ENCODE results near the gene NMNAT2. TPM values are rescaled to one million over a fixed set of nuclear protein-coding genes. Genes with fewer than 3 reads are reported as not detected.

NMNAT2 gene
- polyA plus RNA-seq, 4 donors = 0.34 to 2.3 TPM; not detected in 2

- H3K27ac ChIP-seq (ENCODE audit: low read depth in 1 of 3, low read length in 2 of 3) = peak overlapping the region in 2 of 3 donors; percentile 59 to 84
- no peaks in the 10 kb centered on the region for H3K27me3 ChIP-seq (ENCODE audit: control insufficient read depth in 3 of 3, insufficient read depth in 3 of 3, low read length in 3 of 3)
- H3K4me1 ChIP-seq (ENCODE audit: control insufficient read depth in 3 of 3, insufficient read depth in 2 of 3, low read depth in 1 of 3, low read length in 2 of 3) = peaks cover 0 to 48% (median 0%) of the 10 kb centered on the region in 3 donors
- peak overlapping the region in 1 of 3 donors; percentile 5 for H3K4me3 ChIP-seq (ENCODE audit: low read depth in 1 of 3, low read length in 3 of 3)
- DNase-seq (peak in 1 of 2 donors; percentile 75), FAIRE-seq (no peak)
- WGBS, 3 donors = 49 to 71% (median 65%) methylated on average over 15 of the region's 15 CpGs
- peaks cover 0 to 21% (median 0%) of the 10 kb centered on the region in 3 donors for H3K36me3 ChIP-seq (ENCODE audit: control insufficient read depth in 3 of 3, insufficient read depth in 2 of 3, low read depth in 1 of 3, low read length in 3 of 3)
- H3K9me3 ChIP-seq (ENCODE audit: control insufficient read depth in 2 of 2, insufficient read depth in 1 of 2, low read depth in 1 of 2, low read length in 1 of 2) = no peaks in the 10 kb centered on the region
These were observed 183.3 kb downstream of the NMNAT2 start for GRCh38 chr1:183234660-183235476.

DNA sequence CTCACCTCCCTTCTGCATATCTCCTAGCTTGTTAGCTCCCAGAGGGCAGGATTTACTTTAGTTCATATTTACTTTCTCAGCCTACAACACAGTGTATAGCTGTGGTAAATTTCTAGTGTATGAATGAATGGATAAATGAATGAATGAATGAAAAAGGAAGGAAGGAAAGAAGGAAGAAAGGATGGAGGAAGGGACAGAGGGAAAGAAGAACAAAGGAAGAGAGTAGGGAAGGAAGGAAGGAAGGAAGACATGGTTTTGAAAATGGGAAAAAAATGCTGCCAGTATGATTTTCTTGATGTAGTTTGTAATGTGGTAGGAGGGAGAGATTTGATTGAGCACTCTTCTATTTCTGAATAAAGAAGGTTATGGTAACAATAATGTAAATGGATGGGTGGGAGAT lies 185.1 kb downstream of the NMNAT2 start:
- no peak overlapping the region for H3K27ac ChIP-seq (ENCODE audit: low read depth in 1 of 3, low read length in 2 of 3)
- FAIRE-seq (no peak), DNase-seq (no peak)
- peaks cover 0 to 39% (median 0%) of the 10 kb centered on the region in 3 donors for H3K4me1 ChIP-seq (ENCODE audit: control insufficient read depth in 3 of 3, insufficient read depth in 2 of 3, low read depth in 1 of 3, low read length in 2 of 3)
- peaks cover 0 to 25% (median 0%) of the 10 kb centered on the region in 3 donors for H3K36me3 ChIP-seq (ENCODE audit: control insufficient read depth in 3 of 3, insufficient read depth in 2 of 3, low read depth in 1 of 3, low read length in 3 of 3)
- no peaks in the 10 kb centered on the region for H3K27me3 ChIP-seq (ENCODE audit: control insufficient read depth in 3 of 3, insufficient read depth in 3 of 3, low read length in 3 of 3)
- H3K4me3 ChIP-seq (ENCODE audit: low read depth in 1 of 3, low read length in 3 of 3) = no peak overlapping the region
- no peaks in the 10 kb centered on the region for H3K9me3 ChIP-seq (ENCODE audit: control insufficient read depth in 2 of 2, insufficient read depth in 1 of 2, low read depth in 1 of 2, low read length in 1 of 2)

DNA sequence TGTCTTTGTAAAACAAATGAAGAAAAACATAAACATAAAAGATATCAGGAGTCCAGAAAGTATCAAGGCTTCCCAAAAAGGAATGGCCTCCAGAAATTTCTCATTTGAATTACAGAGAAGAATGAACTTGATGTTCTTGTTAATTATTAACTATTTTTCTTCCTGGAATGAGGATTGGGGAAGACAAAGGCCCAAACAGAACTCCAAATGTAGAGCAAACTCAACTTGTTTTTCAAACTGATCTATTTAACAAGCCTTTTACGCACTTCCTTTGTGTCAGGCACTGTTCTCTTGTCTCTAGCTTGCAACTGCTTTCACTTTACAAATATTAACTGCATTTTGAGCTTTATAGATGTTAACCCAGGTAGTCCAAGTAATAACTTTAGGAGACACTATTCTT lies 186.6 kb downstream of the NMNAT2 start:
- H3K27me3 ChIP-seq (ENCODE audit: control insufficient read depth in 3 of 3, insufficient read depth in 3 of 3, low read length in 3 of 3) = no peaks in the 10 kb centered on the region
- H3K36me3 ChIP-seq (ENCODE audit: control insufficient read depth in 3 of 3, insufficient read depth in 2 of 3, low read depth in 1 of 3, low read length in 3 of 3) = peaks cover 0 to 30% (median 0%) of the 10 kb centered on the region in 3 donors
- DNase-seq = no peak
- H3K4me3 ChIP-seq (ENCODE audit: low read depth in 1 of 3, low read length in 3 of 3) = no peak overlapping the region
- H3K4me1 ChIP-seq (ENCODE audit: control insufficient read depth in 3 of 3, insufficient read depth in 2 of 3, low read depth in 1 of 3, low read length in 2 of 3) = peaks cover 0 to 31% (median 0%) of the 10 kb centered on the region in 3 donors
- H3K9me3 ChIP-seq (ENCODE audit: control insufficient read depth in 2 of 2, insufficient read depth in 1 of 2, low read depth in 1 of 2, low read length in 1 of 2) = no peaks in the 10 kb centered on the region
- no peak for FAIRE-seq
- WGBS, 3 donors = 88 to 98% (median 93%) methylated on average over 1 of the region's 1 CpG
- H3K27ac ChIP-seq (ENCODE audit: low read depth in 1 of 3, low read length in 2 of 3) = no peak overlapping the region

- no peaks in the 10 kb centered on the region for H3K9me3 ChIP-seq (ENCODE audit: control insufficient read depth in 2 of 2, insufficient read depth in 1 of 2, low read depth in 1 of 2, low read length in 1 of 2)
- no peak overlapping the region for H3K4me3 ChIP-seq (ENCODE audit: low read depth in 1 of 3, low read length in 3 of 3)
- H3K27ac ChIP-seq (ENCODE audit: low read depth in 1 of 3, low read length in 2 of 3) = no peak overlapping the region
- H3K27me3 ChIP-seq (ENCODE audit: control insufficient read depth in 3 of 3, insufficient read depth in 3 of 3, low read length in 3 of 3) = no peaks in the 10 kb centered on the region
- 83 to 92% (median 92%) methylated on average over 2 of the region's 2 CpGs for WGBS, 3 donors
- H3K4me1 ChIP-seq (ENCODE audit: control insufficient read depth in 3 of 3, insufficient read depth in 2 of 3, low read depth in 1 of 3, low read length in 2 of 3) = peaks cover 0 to 19% (median 0%) of the 10 kb centered on the region in 3 donors
- no peak for FAIRE-seq
- peaks cover 0 to 34% (median 0%) of the 10 kb centered on the region in 3 donors for H3K36me3 ChIP-seq (ENCODE audit: control insufficient read depth in 3 of 3, insufficient read depth in 2 of 3, low read depth in 1 of 3, low read length in 3 of 3)
- no peak for DNase-seq
These were observed 187.8 kb downstream of the NMNAT2 start for GRCh38 chr1:183230413-183230812.

DNA sequence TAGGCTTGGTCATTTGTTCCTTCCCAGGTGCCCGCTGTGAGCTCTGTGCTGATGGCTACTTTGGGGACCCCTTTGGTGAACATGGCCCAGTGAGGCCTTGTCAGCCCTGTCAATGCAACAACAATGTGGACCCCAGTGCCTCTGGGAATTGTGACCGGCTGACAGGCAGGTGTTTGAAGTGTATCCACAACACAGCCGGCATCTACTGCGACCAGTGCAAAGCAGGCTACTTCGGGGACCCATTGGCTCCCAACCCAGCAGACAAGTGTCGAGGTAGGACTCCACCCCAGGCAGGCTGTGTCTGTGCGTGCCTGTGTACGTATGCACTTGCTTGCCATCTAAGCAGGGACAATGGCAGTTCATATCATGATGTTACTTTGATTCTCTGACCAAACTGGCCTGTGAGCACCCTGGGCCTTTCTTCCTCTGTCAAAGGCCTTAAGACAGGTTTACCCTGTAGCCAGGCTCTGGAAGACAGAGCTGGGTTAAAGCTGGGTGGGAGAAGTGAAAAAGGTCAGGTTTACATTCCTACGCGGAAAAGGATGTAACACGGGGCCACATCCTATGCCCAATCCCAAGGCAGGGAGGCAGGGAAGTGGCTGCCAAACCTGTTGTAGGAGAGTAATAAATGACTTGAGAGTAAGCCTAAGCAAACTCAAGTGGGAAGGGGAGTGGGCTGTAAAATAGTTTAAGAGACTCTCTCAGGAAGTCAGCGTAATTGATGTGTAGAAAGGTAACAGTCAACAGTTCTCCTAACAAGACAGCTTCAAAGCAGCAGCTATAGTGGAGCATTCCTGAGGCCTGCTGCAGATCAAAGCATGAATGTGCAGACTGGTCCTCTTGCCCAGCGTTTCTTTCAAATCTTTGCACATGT lies 189.6 kb downstream of the NMNAT2 start:
- DNase-seq (no peak), FAIRE-seq (no peak)
- Histone ChIP-seq H3K36me3 (ENCODE audit: control insufficient read depth in 3 of 3, insufficient read depth in 2 of 3, low read depth in 1 of 3, low read length in 3 of 3) (peaks cover 0 to 37% (median 0%) of the 10 kb centered on the region in 3 donors), H3K4me3 (ENCODE audit: low read depth in 1 of 3, low read length in 3 of 3) (no peak overlapping the region), H3K9me3 (ENCODE audit: control insufficient read depth in 2 of 2, insufficient read depth in 1 of 2, low read depth in 1 of 2, low read length in 1 of 2) (no peaks in the 10 kb centered on the region), H3K27me3 (ENCODE audit: control insufficient read depth in 3 of 3, insufficient read depth in 3 of 3, low read length in 3 of 3) (no peaks in the 10 kb centered on the region), H3K4me1 (ENCODE audit: control insufficient read depth in 3 of 3, insufficient read depth in 2 of 3, low read depth in 1 of 3, low read length in 2 of 3) (peaks cover 0 to 5% (median 0%) of the 10 kb centered on the region in 3 donors), H3K27ac (ENCODE audit: low read depth in 1 of 3, low read length in 2 of 3) (no peak overlapping the region)
- WGBS, 3 donors = 87 to 92% (median 91%) methylated on average over 13 of the region's 13 CpGs

DNA sequence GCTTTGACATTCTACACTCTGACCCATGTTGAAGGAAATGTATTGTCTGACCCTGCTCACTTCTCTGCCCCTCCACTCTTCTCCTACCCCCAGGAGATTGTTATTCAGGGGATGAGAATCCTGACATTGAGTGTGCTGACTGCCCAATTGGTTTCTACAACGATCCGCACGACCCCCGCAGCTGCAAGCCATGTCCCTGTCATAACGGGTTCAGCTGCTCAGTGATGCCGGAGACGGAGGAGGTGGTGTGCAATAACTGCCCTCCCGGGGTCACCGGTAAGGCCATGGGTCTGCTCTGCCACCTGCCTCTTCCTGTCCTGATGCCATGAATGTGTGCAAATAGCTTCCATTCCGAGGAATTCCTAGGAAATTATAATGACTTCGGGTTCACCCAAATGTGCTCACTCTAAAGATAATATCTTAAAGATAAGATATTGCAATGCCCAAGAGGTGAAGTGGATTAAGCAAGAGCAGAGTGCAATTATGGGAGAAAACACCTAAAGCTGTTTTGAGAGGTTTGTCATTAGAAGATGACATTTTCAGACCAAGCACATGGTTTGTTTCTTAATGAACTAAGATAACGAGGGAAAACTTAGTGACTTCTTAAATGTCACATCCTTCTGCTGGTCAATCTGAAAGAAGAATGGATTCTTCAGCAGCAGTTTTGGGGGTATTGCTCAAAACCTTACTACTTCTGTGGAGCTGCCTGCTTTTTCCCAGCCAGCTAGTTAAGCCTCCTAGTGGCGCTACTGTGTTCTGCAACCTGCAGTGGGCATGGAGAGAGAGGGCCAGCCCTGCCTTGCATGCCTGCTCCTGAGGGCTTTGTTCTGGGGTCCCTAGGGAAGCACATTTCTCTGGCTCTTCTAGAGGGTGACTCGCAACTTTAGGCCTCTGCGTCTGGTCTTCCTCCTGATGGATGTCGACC lies 190.5 kb downstream of the NMNAT2 start:
- Histone ChIP-seq H3K4me3 (ENCODE audit: low read depth in 1 of 3, low read length in 3 of 3) (no peak overlapping the region), H3K36me3 (ENCODE audit: control insufficient read depth in 3 of 3, insufficient read depth in 2 of 3, low read depth in 1 of 3, low read length in 3 of 3) (peaks cover 0 to 36% (median 0%) of the 10 kb centered on the region in 3 donors), H3K27me3 (ENCODE audit: control insufficient read depth in 3 of 3, insufficient read depth in 3 of 3, low read length in 3 of 3) (no peaks in the 10 kb centered on the region), H3K4me1 (ENCODE audit: control insufficient read depth in 3 of 3, insufficient read depth in 2 of 3, low read depth in 1 of 3, low read length in 2 of 3) (peaks cover 0 to 5% (median 0%) of the 10 kb centered on the region in 3 donors), H3K27ac (ENCODE audit: low read depth in 1 of 3, low read length in 2 of 3) (no peak overlapping the region), H3K9me3 (ENCODE audit: control insufficient read depth in 2 of 2, insufficient read depth in 1 of 2, low read depth in 1 of 2, low read length in 1 of 2) (no peaks in the 10 kb centered on the region)
- WGBS, 3 donors = 82 to 87% (median 84%) methylated on average over 16 of the region's 16 CpGs
- DNase-seq (peak; percentile 32 to 59), FAIRE-seq (no peak)

GRCh38 chr1:183226963-183227362 lies 191.2 kb downstream of the NMNAT2 start:
- H3K27ac ChIP-seq (ENCODE audit: low read depth in 1 of 3, low read length in 2 of 3) = no peak overlapping the region

More at GRCh38 chr1:183226963-183227362, 191.2 kb downstream of the NMNAT2 start:
- Histone ChIP-seq H3K9me3 (ENCODE audit: control insufficient read depth in 2 of 2, insufficient read depth in 1 of 2, low read depth in 1 of 2, low read length in 1 of 2) (no peaks in the 10 kb centered on the region), H3K36me3 (ENCODE audit: control insufficient read depth in 3 of 3, insufficient read depth in 2 of 3, low read depth in 1 of 3, low read length in 3 of 3) (peaks cover 0 to 33% (median 0%) of the 10 kb centered on the region in 3 donors), H3K4me1 (ENCODE audit: control insufficient read depth in 3 of 3, insufficient read depth in 2 of 3, low read depth in 1 of 3, low read length in 2 of 3) (peaks cover 0 to 5% (median 0%) of the 10 kb centered on the region in 3 donors), H3K27me3 (ENCODE audit: control insufficient read depth in 3 of 3, insufficient read depth in 3 of 3, low read length in 3 of 3) (no peaks in the 10 kb centered on the region), H3K4me3 (ENCODE audit: low read depth in 1 of 3, low read length in 3 of 3) (no peak overlapping the region)
- no peak for DNase-seq
- FAIRE-seq = no peak
- WGBS, 3 donors = 62 to 74% (median 66%) methylated on average over 4 of the region's 4 CpGs
